ENCODE measurements around the gene SKOR1.

The SKOR1 gene

GRCh38 chr15:67783303-67783702 lies 42.0 kb upstream of the SKOR1 start:
- Histone ChIP-seq H3K9me3 (ENCODE audit: control insufficient read depth, insufficient read depth, low read depth, low read length) (no peaks in the 10 kb centered on the region), H3K36me3 (ENCODE audit: control insufficient read depth, insufficient read depth, low read length) (no peaks in the 10 kb centered on the region), H3K9ac (ENCODE audit: low read length) (no peak overlapping the region), H3K4me1 (ENCODE audit: control insufficient read depth, insufficient read depth, low read length) (peaks cover 54% of the 10 kb centered on the region), H3K27me3 (ENCODE audit: control insufficient read depth, insufficient read depth, low read length) (peaks cover 2% of the 10 kb centered on the region; the same call in 1 of the 2 replicates), H3K4me3 (ENCODE audit: low read depth, low read length) (no peak overlapping the region), H3K27ac (ENCODE audit: low read depth, low read length) (no peak overlapping the region)

- H3K27me3 ChIP-seq (ENCODE audit: control insufficient read depth, insufficient read depth, low read length), result no peaks in the 10 kb centered on the region; the same call in 1 of the 2 replicates
- H3K36me3 ChIP-seq (ENCODE audit: control insufficient read depth, insufficient read depth, low read length), result no peaks in the 10 kb centered on the region
- peaks cover 51% of the 10 kb centered on the region for H3K4me1 ChIP-seq (ENCODE audit: control insufficient read depth, insufficient read depth, low read length)
- H3K9me3 ChIP-seq (ENCODE audit: control insufficient read depth, insufficient read depth, low read depth, low read length), result no peaks in the 10 kb centered on the region
- no peak overlapping the region for H3K4me3 ChIP-seq (ENCODE audit: low read depth, low read length)
- no peak overlapping the region for H3K9ac ChIP-seq (ENCODE audit: low read length)
- H3K27ac ChIP-seq (ENCODE audit: low read depth, low read length), result no peak overlapping the region
Measured at GRCh38 chr15:67784090-67784781, 41.1 kb upstream of the SKOR1 start.

GRCh38 chr15:67784856-67785430 lies 40.4 kb upstream of the SKOR1 start:
- Histone ChIP-seq H3K9me3 (ENCODE audit: control insufficient read depth, insufficient read depth, low read depth, low read length) (no peaks in the 10 kb centered on the region), H3K4me3 (ENCODE audit: low read depth, low read length) (no peak overlapping the region), H3K4me1 (ENCODE audit: control insufficient read depth, insufficient read depth, low read length) (peaks cover 46% of the 10 kb centered on the region), H3K27ac (ENCODE audit: low read depth, low read length) (no peak overlapping the region), H3K36me3 (ENCODE audit: control insufficient read depth, insufficient read depth, low read length) (no peaks in the 10 kb centered on the region), H3K27me3 (ENCODE audit: control insufficient read depth, insufficient read depth, low read length) (no peaks in the 10 kb centered on the region; the same call in 1 of the 2 replicates), H3K9ac (ENCODE audit: low read length) (no peak overlapping the region)

GRCh38 chr15:67785431-67785830 lies 39.9 kb upstream of the SKOR1 start:
- Histone ChIP-seq H3K4me3 (ENCODE audit: low read depth, low read length) (no peak overlapping the region), H3K27ac (ENCODE audit: low read depth, low read length) (no peak overlapping the region), H3K4me1 (ENCODE audit: control insufficient read depth, insufficient read depth, low read length) (peaks cover 47% of the 10 kb centered on the region), H3K9ac (ENCODE audit: low read length) (no peak overlapping the region), H3K9me3 (ENCODE audit: control insufficient read depth, insufficient read depth, low read depth, low read length) (no peaks in the 10 kb centered on the region), H3K27me3 (ENCODE audit: control insufficient read depth, insufficient read depth, low read length) (no peaks in the 10 kb centered on the region; the same call in 1 of the 2 replicates), H3K36me3 (ENCODE audit: control insufficient read depth, insufficient read depth, low read length) (no peaks in the 10 kb centered on the region)

GRCh38 chr15:67786646-67787045 lies 38.7 kb upstream of the SKOR1 start:
- H3K4me3 ChIP-seq (ENCODE audit: low read depth, low read length), result no peak overlapping the region
- H3K27me3 ChIP-seq (ENCODE audit: control insufficient read depth, insufficient read depth, low read length), result no peaks in the 10 kb centered on the region; the same call in 1 of the 2 replicates
- H3K4me1 ChIP-seq (ENCODE audit: control insufficient read depth, insufficient read depth, low read length), result peaks cover 56% of the 10 kb centered on the region
- H3K27ac ChIP-seq (ENCODE audit: low read depth, low read length), result no peak overlapping the region
- no peak overlapping the region for H3K9ac ChIP-seq (ENCODE audit: low read length)
- no peaks in the 10 kb centered on the region for H3K36me3 ChIP-seq (ENCODE audit: control insufficient read depth, insufficient read depth, low read length)
- H3K9me3 ChIP-seq (ENCODE audit: control insufficient read depth, insufficient read depth, low read depth, low read length), result no peaks in the 10 kb centered on the region

- Histone ChIP-seq H3K4me1 (ENCODE audit: control insufficient read depth, insufficient read depth, low read length) (peaks cover 50% of the 10 kb centered on the region), H3K9ac (ENCODE audit: low read length) (no peak overlapping the region), H3K4me3 (ENCODE audit: low read depth, low read length) (no peak overlapping the region), H3K27ac (ENCODE audit: low read depth, low read length) (no peak overlapping the region), H3K36me3 (ENCODE audit: control insufficient read depth, insufficient read depth, low read length) (no peaks in the 10 kb centered on the region), H3K27me3 (ENCODE audit: control insufficient read depth, insufficient read depth, low read length) (no peaks in the 10 kb centered on the region), H3K9me3 (ENCODE audit: control insufficient read depth, insufficient read depth, low read depth, low read length) (no peaks in the 10 kb centered on the region)
Measured at GRCh38 chr15:67788986-67789385, 36.3 kb upstream of the SKOR1 start.

- Histone ChIP-seq H3K9me3 (ENCODE audit: control insufficient read depth, insufficient read depth, low read depth, low read length) (peaks cover 8% of the 10 kb centered on the region), H3K36me3 (ENCODE audit: control insufficient read depth, insufficient read depth, low read length) (no peaks in the 10 kb centered on the region), H3K27ac (ENCODE audit: low read depth, low read length) (peak overlapping the region; percentile 13; the same call in 1 of the 2 replicates), H3K27me3 (ENCODE audit: control insufficient read depth, insufficient read depth, low read length) (no peaks in the 10 kb centered on the region), H3K9ac (ENCODE audit: low read length) (no peak overlapping the region), H3K4me3 (ENCODE audit: low read depth, low read length) (peak overlapping the region; percentile 7), H3K4me1 (ENCODE audit: control insufficient read depth, insufficient read depth, low read length) (peaks cover 46% of the 10 kb centered on the region)
Measured at GRCh38 chr15:67790610-67791319, 34.5 kb upstream of the SKOR1 start.

GRCh38 chr15:67792250-67792942 lies 32.9 kb upstream of the SKOR1 start:
- Histone ChIP-seq H3K27me3 (ENCODE audit: control insufficient read depth, insufficient read depth, low read length) (no peaks in the 10 kb centered on the region), H3K27ac (ENCODE audit: low read depth, low read length) (no peak overlapping the region; the same call in 1 of the 2 replicates), H3K9me3 (ENCODE audit: control insufficient read depth, insufficient read depth, low read depth, low read length) (peaks cover 8% of the 10 kb centered on the region), H3K4me1 (ENCODE audit: control insufficient read depth, insufficient read depth, low read length) (peaks cover 49% of the 10 kb centered on the region), H3K9ac (ENCODE audit: low read length) (no peak overlapping the region), H3K36me3 (ENCODE audit: control insufficient read depth, insufficient read depth, low read length) (no peaks in the 10 kb centered on the region), H3K4me3 (ENCODE audit: low read depth, low read length) (no peak overlapping the region)

- no peak overlapping the region for H3K27ac ChIP-seq (ENCODE audit: low read depth, low read length)
- H3K9ac ChIP-seq (ENCODE audit: low read length), result no peak overlapping the region
- no peaks in the 10 kb centered on the region for H3K27me3 ChIP-seq (ENCODE audit: control insufficient read depth, insufficient read depth, low read length)
- H3K36me3 ChIP-seq (ENCODE audit: control insufficient read depth, insufficient read depth, low read length), result no peaks in the 10 kb centered on the region
- peaks cover 49% of the 10 kb centered on the region for H3K4me1 ChIP-seq (ENCODE audit: control insufficient read depth, insufficient read depth, low read length)
- peaks cover 8% of the 10 kb centered on the region for H3K9me3 ChIP-seq (ENCODE audit: control insufficient read depth, insufficient read depth, low read depth, low read length)
- H3K4me3 ChIP-seq (ENCODE audit: low read depth, low read length), result no peak overlapping the region
Measured at GRCh38 chr15:67794832-67795574, 30.3 kb upstream of the SKOR1 start.
